Measurements from ENCODE around the gene PDE4D. TPM values are rescaled to one million over a fixed set of nuclear protein-coding genes. Genes with fewer than 3 reads are reported as not detected.

The PDE4D gene
- total RNA-seq, 1 experiment from 2014 or later, result 61.2 TPM

DNA sequence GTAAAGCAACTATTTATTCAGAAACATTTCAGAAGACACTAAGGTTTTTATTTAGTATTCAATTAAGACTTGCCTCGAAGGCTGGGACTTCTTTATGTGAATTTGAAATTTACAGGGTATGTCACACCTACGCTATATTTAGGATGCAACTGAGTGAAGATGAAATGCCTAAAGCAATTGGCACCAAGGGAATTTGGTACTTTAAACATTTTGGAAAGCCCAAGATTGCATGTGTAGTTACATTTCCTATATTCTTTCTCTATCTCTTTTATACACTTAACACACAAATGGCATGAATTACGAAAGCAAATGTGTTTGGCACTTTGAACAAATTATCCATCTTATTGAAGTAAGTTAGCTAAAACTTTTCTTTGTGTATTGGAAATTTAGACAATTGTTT, 633.3 kb downstream of the PDE4D start:
- H3K4me1 ChIP-seq (ENCODE audit: low read length), result no peaks in the 10 kb centered on the region
- H3K27me3 ChIP-seq (ENCODE audit: low read length), result no peaks in the 10 kb centered on the region
- no peak for DNase-seq
- H2AFZ ChIP-seq (ENCODE audit: low read length), result no peak overlapping the region
- no peaks in the 10 kb centered on the region for H4K20me1 ChIP-seq (ENCODE audit: insufficient read depth, low read depth, low read length)
- H3K4me3 ChIP-seq (ENCODE audit: low read length), result no peak overlapping the region
- no peaks in the 10 kb centered on the region for H3K9me3 ChIP-seq (ENCODE audit: low read length)
- no peaks in the 10 kb centered on the region for H3K9me2 ChIP-seq (replicated peaks; ENCODE audit: insufficient read depth, low read length)
- no peaks in the 10 kb centered on the region for H3K79me2 ChIP-seq (ENCODE audit: low read length)
- H3K9ac ChIP-seq (ENCODE audit: low read length), result no peak overlapping the region
- no peak overlapping the region for H3K4me2 ChIP-seq (ENCODE audit: low read depth, low read length, poor library complexity, severe bottlenecking)
- H3K36me3 ChIP-seq (ENCODE audit: insufficient read depth, low read length), result no peaks in the 10 kb centered on the region
- no peak overlapping the region for H3K27ac ChIP-seq (ENCODE audit: low read length)

DNA sequence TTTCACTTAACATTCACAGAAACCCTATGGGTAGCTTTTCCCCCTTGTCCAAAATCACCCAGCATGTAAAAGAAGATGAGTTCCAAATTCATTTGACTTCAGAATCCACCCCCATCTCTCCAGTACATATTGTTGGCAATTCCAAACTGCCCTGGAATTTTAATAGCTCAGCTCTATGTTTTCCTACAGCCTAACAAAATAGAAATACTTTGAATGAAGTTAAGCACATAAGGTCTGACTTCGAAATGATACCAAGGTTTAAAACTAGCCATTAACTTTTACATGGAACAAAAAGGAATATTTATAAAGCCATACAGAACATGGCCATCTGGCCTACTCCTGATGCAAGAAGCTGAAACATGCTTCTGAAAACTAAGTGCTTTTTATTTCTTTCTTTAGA, 634.3 kb downstream of the PDE4D start:
- H2AFZ ChIP-seq (ENCODE audit: low read length), result no peak overlapping the region
- no peaks in the 10 kb centered on the region for H3K27me3 ChIP-seq (ENCODE audit: low read length)
- H3K79me2 ChIP-seq (ENCODE audit: low read length), result no peaks in the 10 kb centered on the region

DNA sequence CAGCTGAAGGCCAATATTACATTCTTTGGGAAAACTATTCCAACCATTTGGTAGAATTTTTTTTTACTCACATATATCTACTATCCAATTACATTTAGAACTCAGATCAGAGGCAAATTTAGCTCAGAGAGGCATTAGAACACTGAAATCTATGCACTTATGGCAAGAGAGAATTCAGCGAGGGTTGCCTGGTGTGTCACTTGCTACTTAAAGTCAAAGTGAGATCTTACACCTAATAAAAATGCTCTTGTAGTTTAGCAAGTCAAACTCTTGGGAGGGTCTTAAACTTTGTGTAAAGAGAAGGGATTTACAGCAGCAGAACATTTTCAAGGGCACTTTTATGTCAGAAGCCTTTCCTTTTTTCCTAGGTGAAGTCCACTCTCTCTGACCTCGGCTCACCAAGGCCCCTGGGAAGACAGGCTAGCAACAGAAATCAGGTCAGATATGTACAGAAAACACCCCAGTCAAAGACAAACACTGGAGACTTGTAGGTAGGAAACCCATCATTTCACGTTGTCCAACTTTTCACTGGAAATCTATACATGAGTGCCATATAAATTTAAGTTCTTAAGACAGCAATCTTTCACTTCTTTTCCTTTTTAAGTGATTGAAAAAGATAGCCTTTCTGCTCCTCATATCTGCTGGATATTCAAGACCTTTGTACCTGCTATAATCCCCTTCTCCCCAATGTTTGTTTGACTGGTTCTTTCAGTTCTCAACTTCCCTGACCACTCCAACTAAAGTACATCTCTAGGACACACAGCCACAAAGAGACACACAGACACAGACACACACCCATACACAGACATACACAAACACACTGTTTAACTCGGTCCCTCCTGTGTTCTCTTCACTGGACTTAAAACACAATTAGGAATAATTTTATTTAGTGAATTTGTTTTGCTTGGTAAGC, 635.8 kb downstream of the PDE4D start:
- H4K20me1 ChIP-seq (ENCODE audit: insufficient read depth, low read depth, low read length), result no peaks in the 10 kb centered on the region
- H3K9me2 ChIP-seq (replicated peaks; ENCODE audit: insufficient read depth, low read length), result no peaks in the 10 kb centered on the region
- H3K79me2 ChIP-seq (ENCODE audit: low read length), result no peaks in the 10 kb centered on the region
- no peak overlapping the region for H3K4me3 ChIP-seq (ENCODE audit: low read length)
- H3K4me2 ChIP-seq (ENCODE audit: low read depth, low read length, poor library complexity, severe bottlenecking), result no peak overlapping the region
- no peak for DNase-seq
- H3K27ac ChIP-seq (ENCODE audit: low read length), result no peak overlapping the region
- H3K9ac ChIP-seq (ENCODE audit: low read length), result no peak overlapping the region
- no peaks in the 10 kb centered on the region for H3K4me1 ChIP-seq (ENCODE audit: low read length)
- H2AFZ ChIP-seq (ENCODE audit: low read length), result no peak overlapping the region
- H3K9me3 ChIP-seq (ENCODE audit: low read length), result no peaks in the 10 kb centered on the region
- no peaks in the 10 kb centered on the region for H3K36me3 ChIP-seq (ENCODE audit: insufficient read depth, low read length)
- H3K27me3 ChIP-seq (ENCODE audit: low read length), result no peaks in the 10 kb centered on the region

More for the DNA sequence above, 634.3 kb downstream of the PDE4D start:
- no peak overlapping the region for H3K9ac ChIP-seq (ENCODE audit: low read length)
- no peak overlapping the region for H3K27ac ChIP-seq (ENCODE audit: low read length)
- no peaks in the 10 kb centered on the region for H3K36me3 ChIP-seq (ENCODE audit: insufficient read depth, low read length)
- no peak overlapping the region for H3K4me2 ChIP-seq (ENCODE audit: low read depth, low read length, poor library complexity, severe bottlenecking)
- H3K9me3 ChIP-seq (ENCODE audit: low read length), result no peaks in the 10 kb centered on the region
- no peaks in the 10 kb centered on the region for H3K9me2 ChIP-seq (replicated peaks; ENCODE audit: insufficient read depth, low read length)
- no peaks in the 10 kb centered on the region for H4K20me1 ChIP-seq (ENCODE audit: insufficient read depth, low read depth, low read length)
- no peak for DNase-seq
- no peaks in the 10 kb centered on the region for H3K4me1 ChIP-seq (ENCODE audit: low read length)
- no peak overlapping the region for H3K4me3 ChIP-seq (ENCODE audit: low read length)

DNA sequence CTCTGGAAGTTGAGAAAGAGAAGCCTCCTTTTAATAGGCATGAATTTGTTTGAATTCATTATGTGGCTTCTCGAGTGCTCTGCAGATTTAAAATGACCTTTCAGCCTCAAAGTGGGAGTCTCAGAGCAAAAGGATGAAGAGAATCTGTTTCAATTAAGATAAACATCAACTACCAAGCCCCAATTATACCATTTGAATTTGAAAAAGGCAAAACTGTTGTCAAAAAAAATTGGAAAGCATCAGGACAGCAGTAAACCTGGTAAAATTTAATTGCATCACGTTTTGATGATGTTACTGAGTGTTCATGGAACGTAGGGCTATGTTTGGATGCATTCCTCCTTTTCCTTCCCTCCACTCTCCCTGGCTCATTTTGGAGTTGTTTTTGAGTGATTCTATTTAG, 637.2 kb downstream of the PDE4D start:
- Histone ChIP-seq H3K4me1 (ENCODE audit: low read length) (no peaks in the 10 kb centered on the region), H3K9me2 (replicated peaks; ENCODE audit: insufficient read depth, low read length) (no peaks in the 10 kb centered on the region), H2AFZ (ENCODE audit: low read length) (no peak overlapping the region), H3K4me3 (ENCODE audit: low read length) (no peak overlapping the region), H3K27me3 (ENCODE audit: low read length) (no peaks in the 10 kb centered on the region), H3K36me3 (ENCODE audit: insufficient read depth, low read length) (no peaks in the 10 kb centered on the region), H3K79me2 (ENCODE audit: low read length) (no peaks in the 10 kb centered on the region), H3K27ac (ENCODE audit: low read length) (no peak overlapping the region), H3K4me2 (ENCODE audit: low read depth, low read length, poor library complexity, severe bottlenecking) (no peak overlapping the region), H3K9ac (ENCODE audit: low read length) (no peak overlapping the region), H4K20me1 (ENCODE audit: insufficient read depth, low read depth, low read length) (no peaks in the 10 kb centered on the region), H3K9me3 (ENCODE audit: low read length) (no peaks in the 10 kb centered on the region)
- DNase-seq, result no peak

DNA sequence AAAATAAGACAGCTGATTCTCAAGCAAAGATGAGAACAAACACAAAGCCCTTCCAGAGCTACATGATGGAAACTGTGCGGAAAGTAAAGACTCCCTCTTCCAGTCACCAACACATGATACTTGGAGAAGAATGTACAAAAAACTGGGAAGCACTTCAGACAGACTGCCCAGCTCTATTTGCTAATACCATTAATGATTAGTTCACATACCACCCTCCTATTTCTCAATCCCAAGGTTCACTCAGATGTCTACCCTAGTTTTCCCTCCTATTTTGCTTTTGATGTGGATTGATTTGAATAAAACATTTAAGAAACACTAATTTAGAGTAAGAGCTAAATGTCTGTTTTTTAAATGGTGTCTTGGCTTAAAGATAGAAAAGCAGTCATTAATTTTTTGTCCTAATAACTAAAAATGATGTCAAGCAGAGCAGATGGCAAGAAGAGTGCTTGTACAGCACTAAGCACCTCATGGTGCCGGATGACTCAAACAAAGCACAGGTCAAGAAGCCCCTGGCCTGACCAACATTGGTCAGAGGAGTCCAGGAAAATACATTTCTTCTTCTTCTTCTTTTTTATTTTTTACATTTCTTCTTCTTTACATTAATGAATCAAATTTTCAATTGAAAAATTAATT, 639.4 kb downstream of the PDE4D start:
- no peaks in the 10 kb centered on the region for H3K36me3 ChIP-seq (ENCODE audit: insufficient read depth, low read length)
- H2AFZ ChIP-seq (ENCODE audit: low read length), result no peak overlapping the region
- H3K9me2 ChIP-seq (replicated peaks; ENCODE audit: insufficient read depth, low read length), result no peaks in the 10 kb centered on the region
- no peaks in the 10 kb centered on the region for H3K79me2 ChIP-seq (ENCODE audit: low read length)
- H3K9ac ChIP-seq (ENCODE audit: low read length), result no peak overlapping the region
- no peak overlapping the region for H3K4me3 ChIP-seq (ENCODE audit: low read length)
- H3K4me1 ChIP-seq (ENCODE audit: low read length), result no peaks in the 10 kb centered on the region
- no peak overlapping the region for H3K27ac ChIP-seq (ENCODE audit: low read length)
- DNase-seq, result no peak
- H3K4me2 ChIP-seq (ENCODE audit: low read depth, low read length, poor library complexity, severe bottlenecking), result no peak overlapping the region
- H3K27me3 ChIP-seq (ENCODE audit: low read length), result no peaks in the 10 kb centered on the region
- H3K9me3 ChIP-seq (ENCODE audit: low read length), result no peaks in the 10 kb centered on the region
- no peaks in the 10 kb centered on the region for H4K20me1 ChIP-seq (ENCODE audit: insufficient read depth, low read depth, low read length)

DNA sequence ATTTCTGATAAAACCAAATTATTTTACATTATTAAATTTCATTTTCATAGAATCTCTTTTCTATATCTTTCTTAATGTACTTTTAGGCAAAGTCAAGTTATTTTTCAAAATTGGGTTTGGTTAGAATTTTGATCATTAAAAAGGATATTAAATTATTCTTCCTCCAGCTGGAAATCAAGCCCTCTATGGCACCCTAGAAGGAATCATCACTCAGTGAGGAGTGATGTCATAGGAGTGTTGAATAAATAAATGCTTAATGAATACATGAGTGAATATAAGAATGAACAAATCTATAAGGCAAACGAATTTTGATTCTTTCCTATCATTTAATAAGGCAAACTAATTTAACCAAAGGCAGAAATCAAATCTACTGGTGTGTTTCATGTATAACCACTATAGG, 639.9 kb downstream of the PDE4D start:
- H2AFZ ChIP-seq (ENCODE audit: low read length), result no peak overlapping the region
- DNase-seq, result no peak
- H3K9me3 ChIP-seq (ENCODE audit: low read length), result no peaks in the 10 kb centered on the region
- no peak overlapping the region for H3K9ac ChIP-seq (ENCODE audit: low read length)
- no peaks in the 10 kb centered on the region for H3K4me1 ChIP-seq (ENCODE audit: low read length)
- no peaks in the 10 kb centered on the region for H3K79me2 ChIP-seq (ENCODE audit: low read length)
- H3K4me2 ChIP-seq (ENCODE audit: low read depth, low read length, poor library complexity, severe bottlenecking), result no peak overlapping the region
- no peak overlapping the region for H3K4me3 ChIP-seq (ENCODE audit: low read length)
- no peaks in the 10 kb centered on the region for H3K36me3 ChIP-seq (ENCODE audit: insufficient read depth, low read length)
- H3K27me3 ChIP-seq (ENCODE audit: low read length), result no peaks in the 10 kb centered on the region
- H4K20me1 ChIP-seq (ENCODE audit: insufficient read depth, low read depth, low read length), result no peaks in the 10 kb centered on the region
- no peak overlapping the region for H3K27ac ChIP-seq (ENCODE audit: low read length)
- no peaks in the 10 kb centered on the region for H3K9me2 ChIP-seq (replicated peaks; ENCODE audit: insufficient read depth, low read length)

DNA sequence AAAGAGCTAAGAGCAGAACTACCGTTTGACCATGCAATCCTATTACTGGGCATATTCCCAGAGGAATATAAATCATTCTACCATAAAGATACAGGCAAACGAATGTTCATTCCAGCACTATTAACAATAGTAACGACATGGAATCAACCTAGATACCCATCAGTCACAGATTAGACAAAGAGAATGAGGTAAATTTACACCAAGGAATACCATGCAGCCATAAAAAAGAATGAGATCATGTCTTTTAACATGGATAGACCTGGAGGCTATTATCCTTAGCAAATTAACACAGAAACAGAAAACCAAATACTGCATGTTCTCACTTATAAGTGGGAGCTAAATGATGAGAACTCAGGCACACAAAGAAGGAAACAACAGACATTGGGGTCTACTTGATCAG, 641.9 kb downstream of the PDE4D start:
- H2AFZ ChIP-seq (ENCODE audit: low read length), result no peak overlapping the region

DNA sequence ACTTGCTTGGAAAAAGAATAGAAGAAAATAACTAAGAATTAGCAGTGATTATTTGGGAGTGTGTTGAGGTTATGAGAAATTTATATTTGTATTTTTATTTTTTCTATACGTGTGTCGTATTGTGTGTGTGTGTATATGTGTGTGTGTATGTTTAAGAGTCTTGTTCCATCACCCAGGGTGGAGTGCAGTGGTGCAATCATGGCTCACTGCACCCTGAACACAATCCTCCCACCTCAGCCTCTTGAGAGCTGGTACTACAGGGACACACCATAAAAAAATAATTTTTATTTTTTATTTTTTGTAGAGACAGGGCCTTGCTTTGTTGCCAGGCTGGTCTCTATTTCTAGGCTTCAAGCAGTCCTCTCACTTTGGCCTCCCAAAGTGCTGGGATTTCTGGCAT, 643.8 kb downstream of the PDE4D start:
- no peak for DNase-seq
- Histone ChIP-seq H2AFZ (ENCODE audit: low read length) (no peak overlapping the region), H3K4me2 (ENCODE audit: low read depth, low read length, poor library complexity, severe bottlenecking) (no peak overlapping the region), H3K9me2 (replicated peaks; ENCODE audit: insufficient read depth, low read length) (no peaks in the 10 kb centered on the region), H3K79me2 (ENCODE audit: low read length) (no peaks in the 10 kb centered on the region), H3K27me3 (ENCODE audit: low read length) (no peaks in the 10 kb centered on the region), H3K27ac (ENCODE audit: low read length) (no peak overlapping the region), H3K4me3 (ENCODE audit: low read length) (no peak overlapping the region), H4K20me1 (ENCODE audit: insufficient read depth, low read depth, low read length) (no peaks in the 10 kb centered on the region), H3K4me1 (ENCODE audit: low read length) (no peaks in the 10 kb centered on the region), H3K36me3 (ENCODE audit: insufficient read depth, low read length) (no peaks in the 10 kb centered on the region), H3K9ac (ENCODE audit: low read length) (no peak overlapping the region), H3K9me3 (ENCODE audit: low read length) (no peaks in the 10 kb centered on the region)

More for the DNA sequence above, 641.9 kb downstream of the PDE4D start:
- H3K4me1 ChIP-seq (ENCODE audit: low read length), result no peaks in the 10 kb centered on the region
- H3K4me3 ChIP-seq (ENCODE audit: low read length), result no peak overlapping the region
- H3K9me2 ChIP-seq (replicated peaks; ENCODE audit: insufficient read depth, low read length), result no peaks in the 10 kb centered on the region
- H3K9ac ChIP-seq (ENCODE audit: low read length), result no peak overlapping the region
- no peaks in the 10 kb centered on the region for H3K36me3 ChIP-seq (ENCODE audit: insufficient read depth, low read length)
- no peaks in the 10 kb centered on the region for H3K79me2 ChIP-seq (ENCODE audit: low read length)
- H3K4me2 ChIP-seq (ENCODE audit: low read depth, low read length, poor library complexity, severe bottlenecking), result no peak overlapping the region
- no peaks in the 10 kb centered on the region for H3K9me3 ChIP-seq (ENCODE audit: low read length)
- DNase-seq, result no peak
- H3K27me3 ChIP-seq (ENCODE audit: low read length), result no peaks in the 10 kb centered on the region
- no peaks in the 10 kb centered on the region for H4K20me1 ChIP-seq (ENCODE audit: insufficient read depth, low read depth, low read length)
- H3K27ac ChIP-seq (ENCODE audit: low read length), result no peak overlapping the region

Data from Karpas-422 (cell line).